ENCODE measurements around the gene MCHR1. TPM values are rescaled to one million over a fixed set of nuclear protein-coding genes. Genes with fewer than 3 reads are reported as not detected.
"Not testable (repeated sequence)": the region's sequence is repeated elsewhere in the genome, so short reads cannot be mapped to it uniquely, and the experiment has no call there.

The MCHR1 gene
- total RNA-seq, 1 experiment from 2014 or later: not detected

DNA sequence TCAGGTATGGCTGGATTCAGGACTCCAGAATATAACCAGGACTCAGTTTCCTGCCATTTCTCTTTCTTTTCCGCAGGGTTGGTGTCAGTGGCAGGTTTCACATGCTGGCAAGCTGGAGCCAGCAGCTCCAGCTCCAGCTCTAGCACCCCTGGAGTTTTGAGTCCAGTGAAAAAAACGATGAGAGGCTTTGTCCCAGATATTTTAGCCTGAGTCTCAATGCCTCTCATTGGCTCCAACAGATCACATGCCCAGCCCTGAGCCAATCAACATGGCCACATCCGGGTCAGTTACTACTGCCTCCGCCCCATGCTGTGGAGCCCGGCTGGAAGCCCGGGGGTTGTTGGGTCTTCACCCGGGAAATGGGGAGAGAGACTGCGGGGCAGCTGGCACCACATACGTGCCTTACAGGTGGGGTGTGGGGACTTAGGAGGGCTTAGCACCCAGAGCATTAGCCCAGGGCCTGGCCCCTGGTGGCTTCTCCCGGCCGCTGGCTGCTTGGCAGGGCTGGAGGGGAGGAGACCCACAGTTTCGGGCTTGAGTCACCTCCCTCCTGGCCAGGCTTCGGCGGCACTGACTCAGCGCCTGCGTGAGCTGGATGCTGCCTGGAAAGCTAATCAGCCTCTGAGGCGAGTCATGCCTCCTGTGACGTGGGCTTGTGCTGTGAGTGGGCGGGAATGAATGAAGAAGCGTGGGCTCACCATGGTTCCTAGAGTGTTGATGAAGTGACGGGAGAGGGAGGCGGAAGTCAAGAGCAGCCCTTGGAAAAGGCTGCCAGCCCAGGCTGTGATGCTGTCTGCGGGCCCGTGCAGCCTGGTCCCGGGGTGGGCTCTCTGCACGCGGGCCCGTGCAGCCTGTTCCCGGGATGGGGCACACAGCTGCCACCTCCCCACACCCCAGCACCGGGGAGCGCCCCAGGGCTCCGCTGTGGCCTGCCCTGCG lies 27.5 kb upstream of the MCHR1 start:
- DNase-seq: peak; percentile 99
- H3K9me3 ChIP-seq: peaks cover 2% of the 10 kb centered on the region; the same call in 1 of the 2 replicates

DNA sequence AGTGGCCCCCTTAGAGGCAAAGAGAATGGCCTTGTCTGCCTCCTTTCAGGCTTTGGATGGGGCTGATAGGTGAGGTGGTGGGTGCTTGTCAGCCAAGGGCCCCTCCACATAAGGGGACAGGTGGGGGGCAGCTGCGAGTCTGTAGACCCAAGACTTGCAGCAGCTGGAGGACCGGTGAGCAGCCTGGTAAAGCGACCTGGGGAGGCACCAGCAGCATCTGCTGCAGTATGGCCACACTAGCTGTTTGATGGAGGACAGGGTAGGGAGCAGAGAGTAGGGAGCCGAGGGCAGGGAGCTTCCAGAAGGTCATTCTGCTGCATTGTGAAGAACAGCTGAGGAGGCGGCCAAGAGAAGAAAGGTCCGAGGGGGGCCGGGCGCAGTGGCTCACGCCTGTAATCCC lies 25.9 kb upstream of the MCHR1 start:
- no peak for DNase-seq
- no peak overlapping the region for H3K4me3 ChIP-seq
- no peaks in the 10 kb centered on the region for H3K36me3 ChIP-seq
- H3K9me3 ChIP-seq: peaks cover 2% of the 10 kb centered on the region; the same call in 1 of the 2 replicates
- no peaks in the 10 kb centered on the region for H3K27me3 ChIP-seq

More for the DNA sequence above, 27.5 kb upstream of the MCHR1 start:
- Histone ChIP-seq H3K4me3 (peak overlapping the region; percentile 43), H3K36me3 (no peaks in the 10 kb centered on the region), H3K27me3 (no peaks in the 10 kb centered on the region)

DNA sequence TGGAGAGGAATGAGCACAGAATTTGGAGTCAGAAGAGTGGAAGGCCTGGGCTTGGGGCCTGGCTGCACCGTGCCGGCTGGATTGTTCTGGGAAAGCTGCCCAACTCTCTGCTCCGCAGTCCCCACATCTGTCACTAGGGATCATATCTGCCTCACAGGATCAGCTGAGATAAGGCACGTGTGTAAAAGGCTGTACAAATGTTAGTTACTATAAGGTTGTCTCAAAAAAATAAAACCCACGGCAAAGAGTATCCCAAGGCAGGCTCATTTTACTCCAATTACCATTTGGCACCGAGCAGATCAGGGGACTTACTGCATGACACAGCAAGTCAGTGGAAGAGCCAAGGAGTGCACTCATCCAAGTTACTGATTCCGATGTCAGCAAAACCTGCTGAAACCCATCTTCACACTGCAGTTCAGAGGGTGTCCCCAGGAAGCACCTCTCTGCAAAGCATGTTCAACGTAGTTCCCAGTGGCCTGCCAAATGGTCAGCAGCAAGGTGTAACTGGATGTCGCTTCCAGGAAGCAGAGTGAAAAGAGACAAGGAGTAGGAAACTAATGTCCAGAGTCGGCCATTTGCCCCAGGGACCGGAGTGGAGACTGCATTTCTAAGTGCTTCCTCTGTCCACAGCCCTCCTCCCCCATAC lies 24.6 kb upstream of the MCHR1 start:
- Histone ChIP-seq H3K36me3 (no peaks in the 10 kb centered on the region), H3K27me3 (no peaks in the 10 kb centered on the region), H3K4me3 (no peak overlapping the region)

DNA sequence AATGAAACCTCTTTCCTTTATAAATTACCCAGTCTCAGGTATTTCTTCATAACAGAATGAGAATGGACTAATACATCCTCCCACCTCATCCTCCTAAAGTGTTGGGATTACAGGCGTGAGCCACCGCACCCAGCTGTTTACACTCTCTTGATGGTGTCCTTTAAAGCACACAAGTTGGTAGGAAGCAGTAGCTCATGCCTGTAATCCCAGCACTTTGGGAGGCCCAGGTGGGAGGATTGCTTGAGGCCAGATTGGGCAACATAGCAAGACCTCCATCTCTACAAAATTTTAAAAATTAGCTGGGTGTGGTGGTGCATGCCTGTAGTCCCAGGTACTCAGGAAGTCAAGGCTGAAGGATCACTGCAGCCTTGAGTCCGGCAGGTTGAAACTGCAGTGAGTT lies 23.3 kb upstream of the MCHR1 start:
- H3K4me3 ChIP-seq, DNase-seq, H3K36me3 ChIP-seq, H3K9me3 ChIP-seq, H3K27me3 ChIP-seq: not testable (repeated sequence)

More for the DNA sequence above, 24.6 kb upstream of the MCHR1 start:
- peak; percentile 85 for DNase-seq
- peaks cover 2% of the 10 kb centered on the region; the same call in 1 of the 2 replicates for H3K9me3 ChIP-seq

DNA sequence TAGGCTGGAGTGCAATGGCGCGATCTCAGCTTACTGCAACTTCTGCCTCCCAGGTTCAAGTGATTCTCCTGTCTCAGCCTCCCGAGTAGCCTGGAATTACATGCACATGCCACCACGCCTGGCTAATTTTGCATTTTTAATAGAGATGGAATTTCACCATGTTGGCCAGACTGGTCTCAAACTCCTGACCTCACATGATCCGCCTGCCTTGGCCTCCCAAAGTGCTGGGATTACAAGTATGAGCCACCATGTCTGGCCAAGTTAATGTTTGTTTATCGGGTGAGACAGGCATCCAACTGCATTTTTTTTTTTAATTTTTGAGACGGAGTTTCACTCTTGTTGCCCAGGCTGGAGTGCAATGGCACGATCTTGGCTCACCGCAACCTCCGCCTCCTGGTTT lies 22.6 kb upstream of the MCHR1 start:
- not testable (repeated sequence) for H3K4me3 ChIP-seq, H3K9me3 ChIP-seq, H3K36me3 ChIP-seq, H3K27me3 ChIP-seq
- peak; percentile 87 for DNase-seq

DNA sequence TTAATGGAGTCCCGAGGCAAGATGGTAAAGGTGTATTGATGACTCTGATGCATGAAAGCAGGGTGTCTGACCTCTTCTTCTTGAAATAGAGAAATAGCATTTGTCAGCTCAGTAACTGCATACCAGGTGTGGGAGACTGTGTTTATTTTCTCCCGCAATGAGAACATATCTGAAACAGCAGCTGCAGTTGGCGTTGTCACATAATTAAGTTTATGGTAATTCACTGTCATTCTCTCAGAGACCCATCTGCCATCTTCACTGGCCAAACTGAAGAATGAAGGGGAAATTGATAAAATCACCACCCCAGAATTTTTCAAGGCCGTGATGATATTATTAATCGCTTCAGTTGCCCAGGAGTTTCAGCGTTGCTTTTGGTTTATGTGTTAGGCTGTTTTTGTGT lies 20.1 kb upstream of the MCHR1 start:
- Histone ChIP-seq H3K9me3 (peaks cover 2% of the 10 kb centered on the region; the same call in 1 of the 2 replicates), H3K4me3 (no peak overlapping the region), H3K27me3 (no peaks in the 10 kb centered on the region), H3K36me3 (no peaks in the 10 kb centered on the region)
- no peak for DNase-seq

DNA sequence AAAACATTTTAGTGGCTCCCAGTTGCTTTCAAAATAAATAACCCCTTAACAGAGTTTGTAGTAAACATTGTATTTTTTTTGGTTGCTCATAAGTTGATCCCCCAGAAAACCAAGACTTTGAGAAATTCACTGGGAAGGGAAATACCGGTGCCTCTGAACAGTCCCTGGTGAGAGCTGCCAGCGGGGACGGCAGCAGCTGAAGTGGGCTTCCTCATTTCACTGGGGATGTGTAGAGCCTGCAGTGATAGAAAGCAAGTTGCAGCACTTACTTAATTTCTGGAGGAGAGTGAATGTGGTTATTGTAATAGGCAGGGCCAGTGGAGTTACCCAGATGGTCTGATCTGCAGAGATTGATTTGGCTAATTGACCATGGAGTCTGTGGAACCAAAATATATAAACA lies 18.6 kb upstream of the MCHR1 start:
- Histone ChIP-seq H3K27me3 (no peaks in the 10 kb centered on the region), H3K9me3 (peaks cover 2% of the 10 kb centered on the region; the same call in 1 of the 2 replicates), H3K4me3 (no peak overlapping the region), H3K36me3 (no peaks in the 10 kb centered on the region)
- no peak for DNase-seq

DNA sequence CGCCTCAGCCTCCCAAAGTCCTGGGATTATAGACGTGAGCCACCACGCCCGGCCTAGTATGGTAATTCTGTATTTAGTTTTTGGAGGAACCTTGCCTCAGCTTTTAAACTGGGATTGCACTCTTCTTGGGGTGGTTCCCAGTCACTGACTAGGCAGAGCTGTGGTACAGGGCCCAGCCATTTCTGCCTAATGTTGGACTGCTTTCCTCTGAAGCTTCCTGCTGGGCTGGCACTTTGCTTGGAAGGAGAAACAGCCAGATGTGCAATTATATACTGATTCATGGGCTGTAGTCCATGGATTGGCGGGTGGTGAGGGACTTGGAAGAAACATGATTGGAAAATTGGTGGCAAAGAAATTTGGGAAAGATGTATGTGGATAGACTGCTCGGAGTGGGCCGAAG lies 17.6 kb upstream of the MCHR1 start:
- DNase-seq: peak; percentile 94
- Histone ChIP-seq H3K9me3 (no peaks in the 10 kb centered on the region), H3K27me3 (no peaks in the 10 kb centered on the region), H3K4me3 (no peak overlapping the region), H3K36me3 (no peaks in the 10 kb centered on the region)

DNA sequence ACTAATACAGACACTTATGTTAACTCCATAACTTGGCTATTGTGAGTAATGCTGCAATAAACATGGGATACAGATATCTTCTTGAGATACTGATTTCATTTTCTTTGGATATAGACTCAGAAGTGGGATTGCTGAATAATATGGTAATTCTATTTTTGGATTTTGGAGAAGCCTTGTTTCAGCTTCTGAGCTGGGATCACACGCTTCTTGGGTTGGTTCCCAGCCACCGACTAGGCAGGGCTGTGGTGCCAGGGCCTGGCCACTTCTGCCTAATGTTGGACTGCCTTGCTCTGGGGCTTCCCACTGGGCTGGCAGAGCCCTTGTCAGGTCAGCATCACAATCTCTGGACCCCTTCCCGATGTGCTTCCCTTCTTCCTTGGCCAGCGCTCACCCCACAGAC lies 14.0 kb upstream of the MCHR1 start:
- no peaks in the 10 kb centered on the region for H3K27me3 ChIP-seq
- DNase-seq: peak; percentile 98
- H3K9me3 ChIP-seq: peaks cover 4% of the 10 kb centered on the region; the same call in 1 of the 2 replicates
- no peak overlapping the region for H3K4me3 ChIP-seq
- H3K36me3 ChIP-seq: no peaks in the 10 kb centered on the region

DNA sequence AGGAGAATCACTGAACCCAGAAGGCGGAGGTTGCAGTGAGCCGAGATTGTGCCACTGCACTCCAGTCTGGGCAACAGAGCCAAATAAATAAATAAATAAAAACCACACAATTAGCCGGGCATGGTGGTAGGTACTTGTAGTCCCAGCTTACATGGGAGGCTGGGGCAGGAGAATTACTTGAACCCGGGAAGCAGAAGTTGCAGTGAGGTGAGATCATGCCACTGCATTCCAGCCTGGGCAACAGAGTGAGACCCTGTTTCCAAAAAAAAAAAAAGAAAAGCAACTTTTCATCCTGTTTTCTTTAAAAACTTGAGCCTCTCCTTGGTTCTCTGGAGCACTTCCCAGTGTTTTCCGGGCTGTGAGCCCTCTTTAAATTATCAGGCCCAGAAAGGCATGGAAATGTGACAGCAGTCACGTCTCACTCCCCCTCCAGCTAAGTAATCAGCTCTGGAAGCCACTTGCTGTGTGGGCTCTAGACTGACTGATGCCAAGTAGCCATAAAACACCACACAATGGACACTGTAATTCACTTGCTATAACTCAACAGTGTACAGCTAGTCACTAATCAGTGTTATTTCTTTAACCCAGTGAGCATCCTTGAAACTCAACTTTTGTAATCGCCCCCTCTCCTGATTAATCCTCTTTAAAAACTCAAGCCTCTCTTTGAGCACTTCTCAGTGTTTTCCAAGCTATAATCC lies 13.0 kb upstream of the MCHR1 start:
- peak; percentile 92 for DNase-seq
- H3K27me3 ChIP-seq: no peaks in the 10 kb centered on the region
- no peaks in the 10 kb centered on the region for H3K36me3 ChIP-seq
- no peak overlapping the region for H3K4me3 ChIP-seq
- H3K9me3 ChIP-seq: peaks cover 4% of the 10 kb centered on the region; the same call in 1 of the 2 replicates

DNA sequence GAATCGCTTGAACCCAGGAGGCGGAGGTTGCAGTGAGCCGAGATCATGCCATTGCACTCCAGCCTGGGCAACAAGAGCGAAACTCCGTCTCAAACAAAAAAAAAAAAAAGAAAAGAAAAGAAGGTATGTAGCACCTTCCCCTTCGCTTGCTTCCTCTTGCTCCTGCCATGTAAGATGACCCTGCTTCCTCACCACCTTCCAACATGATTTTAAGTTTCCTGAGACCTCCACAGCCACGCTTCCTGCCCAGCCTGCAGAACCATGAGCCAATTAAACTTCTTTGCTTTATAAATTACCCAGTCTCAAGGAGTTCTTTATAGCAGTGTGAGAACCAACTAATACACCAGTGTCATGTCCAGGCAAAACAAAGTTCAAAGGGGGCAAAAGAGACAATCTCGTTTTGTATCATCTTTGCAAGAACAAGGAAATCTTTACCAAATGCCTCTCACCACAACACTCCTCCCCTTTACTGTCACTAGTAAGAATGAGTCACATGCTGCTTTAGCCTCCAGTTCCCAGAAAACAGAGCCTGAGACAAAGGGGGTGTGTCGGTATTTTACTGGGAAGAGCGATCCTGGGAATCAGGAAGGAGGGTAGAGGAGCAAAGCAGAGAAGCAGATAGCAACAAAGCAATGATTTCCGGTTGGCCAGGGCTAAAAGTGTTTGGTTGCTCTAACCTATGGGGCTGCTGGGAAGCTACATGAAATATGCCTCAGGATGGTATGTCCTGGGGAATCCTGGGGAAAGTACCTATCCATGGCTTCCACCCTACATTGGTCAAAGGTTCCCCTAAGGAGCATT lies 10.5 kb upstream of the MCHR1 start:
- Histone ChIP-seq H3K36me3 (no peaks in the 10 kb centered on the region), H3K4me3 (no peak overlapping the region), H3K27me3 (no peaks in the 10 kb centered on the region), H3K9me3 (peaks cover 4% of the 10 kb centered on the region; the same call in 1 of the 2 replicates)
- DNase-seq: no peak

DNA sequence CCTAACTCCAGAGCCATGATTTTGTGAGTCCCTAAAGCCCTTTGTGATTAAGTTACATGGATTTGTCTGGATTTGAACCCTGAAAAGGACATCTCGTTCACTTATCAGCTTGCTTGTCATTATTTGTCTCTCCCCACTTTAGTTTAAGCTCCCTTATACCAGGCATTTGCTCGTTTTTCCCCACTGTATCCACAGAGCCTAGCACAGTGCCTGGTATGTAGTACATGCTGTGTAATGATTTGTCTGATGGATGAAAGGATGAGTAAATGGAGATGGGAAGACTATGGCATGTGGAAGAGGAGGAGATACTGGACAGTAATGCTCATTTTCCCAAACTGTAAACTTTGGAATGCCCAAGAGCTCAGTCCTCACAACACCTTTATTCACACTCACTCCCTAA lies 9.2 kb upstream of the MCHR1 start:
- Histone ChIP-seq H3K27me3 (no peaks in the 10 kb centered on the region), H3K9me3 (peaks cover 4% of the 10 kb centered on the region; the same call in 1 of the 2 replicates), H3K4me3 (no peak overlapping the region), H3K36me3 (no peaks in the 10 kb centered on the region)
- DNase-seq: no peak

DNA sequence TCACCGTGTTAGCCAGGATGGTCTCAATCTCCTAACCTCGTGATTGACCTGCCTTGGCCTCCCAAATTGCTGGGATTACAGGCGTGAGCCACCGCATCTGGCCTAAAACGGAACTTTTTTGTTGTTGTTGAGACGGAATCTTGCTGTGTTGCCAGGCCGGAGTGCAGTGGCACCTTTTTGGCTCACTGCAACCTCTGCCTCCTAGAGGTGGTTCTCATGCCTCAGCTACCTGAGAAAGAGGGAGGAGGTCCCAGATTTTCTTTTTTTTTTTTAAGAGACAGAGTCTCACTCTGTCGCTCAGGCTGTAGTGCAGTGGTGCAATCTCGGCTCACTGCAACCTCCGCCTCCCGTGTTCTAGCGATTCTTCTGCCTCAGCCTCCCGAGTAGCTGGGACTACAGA lies 7.9 kb upstream of the MCHR1 start:
- Histone ChIP-seq H3K9me3 (peaks cover 4% of the 10 kb centered on the region; the same call in 1 of the 2 replicates), H3K27me3 (no peaks in the 10 kb centered on the region), H3K4me3 (no peak overlapping the region), H3K36me3 (no peaks in the 10 kb centered on the region)
- no peak for DNase-seq

DNA sequence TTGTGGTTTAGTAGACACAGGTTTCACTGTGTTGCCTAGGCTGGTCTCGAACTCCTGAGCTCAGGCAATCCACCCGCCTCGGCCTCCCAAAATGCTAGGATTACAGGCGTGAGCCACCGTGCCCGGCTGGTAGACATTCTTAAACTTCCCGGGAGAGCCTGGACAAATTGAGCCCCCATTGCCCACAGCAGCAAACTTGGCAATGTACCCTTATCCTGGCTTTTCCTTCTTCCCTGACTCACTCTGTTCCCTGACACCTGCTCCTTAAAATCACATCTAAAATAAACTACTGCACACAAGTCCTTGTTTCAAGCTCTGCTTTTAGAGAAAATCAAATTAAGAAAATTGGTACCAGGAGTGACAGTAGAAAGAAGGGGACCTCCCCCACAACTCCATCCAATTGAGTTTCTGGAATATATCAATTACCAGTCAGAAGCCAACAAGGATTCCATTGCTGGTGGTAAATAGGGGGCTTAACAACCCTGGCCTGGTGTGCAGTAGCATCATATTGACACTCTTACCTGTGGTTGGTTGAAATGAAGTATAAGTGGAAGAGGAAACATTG lies 7.4 kb upstream of the MCHR1 start:
- DNase-seq: no peak
- no peaks in the 10 kb centered on the region for H3K27me3 ChIP-seq
- H3K36me3 ChIP-seq: no peaks in the 10 kb centered on the region
- H3K9me3 ChIP-seq: peaks cover 4% of the 10 kb centered on the region; the same call in 1 of the 2 replicates
- no peak overlapping the region for H3K4me3 ChIP-seq

DNA sequence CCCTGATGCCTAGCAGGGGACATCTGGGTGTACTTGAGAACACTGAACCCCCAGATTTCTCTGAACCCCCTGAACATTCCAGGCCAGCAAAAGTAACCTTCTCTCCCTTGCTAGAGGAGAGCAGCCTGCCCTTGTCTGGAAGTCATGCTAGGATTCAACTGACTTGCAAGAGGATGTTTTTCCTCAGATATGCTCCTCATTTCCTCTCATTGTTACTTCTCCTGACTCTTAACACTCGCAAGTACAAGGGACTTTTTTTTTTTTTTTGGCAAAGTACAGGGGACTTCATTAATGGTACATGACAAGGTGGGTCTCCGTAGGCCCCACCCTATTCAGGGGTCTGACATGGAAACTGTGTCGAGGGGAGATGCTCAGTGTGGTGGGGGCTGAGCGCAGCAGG lies 6.3 kb upstream of the MCHR1 start:
- Histone ChIP-seq H3K4me3 (no peak overlapping the region), H3K36me3 (no peaks in the 10 kb centered on the region), H3K9me3 (peaks cover 4% of the 10 kb centered on the region; the same call in 1 of the 2 replicates)

DNA sequence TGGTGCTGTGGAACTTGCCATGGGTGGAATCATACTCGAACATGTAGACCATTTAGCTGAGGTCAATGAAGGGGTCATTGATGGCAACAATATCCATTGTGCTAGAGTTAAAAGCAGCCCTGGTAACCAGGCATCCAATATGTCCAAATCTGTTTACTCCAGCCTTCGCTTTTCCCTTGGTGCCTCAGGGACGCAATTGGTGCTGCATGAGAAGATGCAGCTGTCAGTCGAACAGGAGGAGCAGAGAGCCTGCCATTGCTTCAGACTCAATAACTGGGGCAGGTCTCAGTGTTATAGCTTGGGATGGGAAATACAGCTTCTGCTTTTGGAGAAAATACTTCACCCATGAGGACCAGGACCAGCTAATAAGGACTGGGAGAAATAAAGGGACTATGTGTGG lies 5.0 kb upstream of the MCHR1 start:
- H3K4me3 ChIP-seq: no peak overlapping the region
- no peaks in the 10 kb centered on the region for H3K9me3 ChIP-seq
- H3K36me3 ChIP-seq: no peaks in the 10 kb centered on the region
- DNase-seq: no peak
- H3K27me3 ChIP-seq: no peaks in the 10 kb centered on the region

More for the DNA sequence above, 6.3 kb upstream of the MCHR1 start:
- no peaks in the 10 kb centered on the region for H3K27me3 ChIP-seq
- DNase-seq: no peak
